Measurements from ENCODE around the gene CDS2.

GRCh38 chr20:5211803-5212714 is 85.3 kb downstream of the CDS2 start:
- no peak for TF ChIP-seq CTCF (IDR thresholded peaks at IDR 0.05)
- TF ChIP-seq POLR2AphosphoS5 (IDR thresholded peaks at IDR 0.05) = no peak

All from stomach (tissue), 4 donors.